Neural cell (in vitro differentiated cells): ENCODE data around the gene COMMD9. TPM values are rescaled to one million over a fixed set of nuclear protein-coding genes. Genes with fewer than 3 reads are reported as not detected.

Experiments used
- H2AFZ ChIP-seq: fragments of 200-600, 300-800 bp; sonication (generic), shearing (Covaris generic); 2 replicates; pipeline ENCODE4 v1.6.0; 2014; ENCODE audit warnings: low read depth, mild to moderate bottlenecking, antibody characterized with exemption, low read length, moderate library complexity
- H3F3A ChIP-seq: fragments of 200-600 bp; shearing (Covaris generic); 2 replicates; pipeline ENCODE4 v1.6.1; 2016; ENCODE audit warnings: mild to moderate bottlenecking, moderate library complexity, mixed read lengths, antibody characterized with exemption, low read length; ENCODE audit not compliant: insufficient read depth, poor library complexity, severe bottlenecking
- H3K27ac ChIP-seq: fragments of 200-600, 300-800 bp; sonication (generic), shearing (Covaris generic); 2 replicates; pipeline ENCODE4 v1.5.1; 2014; ENCODE audit warnings: mild to moderate bottlenecking, low read length, moderate library complexity
- H3K27me3 ChIP-seq: fragments of 300-800, 200-600 bp; sonication (generic), shearing (Covaris generic); 2 replicates; pipeline ENCODE4 v1.6.0; 2014; ENCODE audit warnings: mild to moderate bottlenecking, low read depth, low read length, moderate library complexity; ENCODE audit not compliant: insufficient read depth
- H3K36me3 ChIP-seq: fragments of 300-800, 200-600 bp; sonication (generic), shearing (Covaris generic); 2 replicates; pipeline ENCODE4 v1.5.1; 2014; ENCODE audit warnings: mild to moderate bottlenecking, antibody characterized with exemption, low read length, moderate library complexity; ENCODE audit not compliant: insufficient read depth
- H3K4me2 ChIP-seq: fragments of 300-800, 200-600 bp; sonication (generic), shearing (Covaris generic); 2 replicates; pipeline ENCODE4 v1.6.0; 2014; ENCODE audit warnings: mild to moderate bottlenecking, low read length
- H3K4me3 ChIP-seq: fragments of 300-800, 200-600 bp; sonication (generic), shearing (Covaris generic); 2 replicates; pipeline ENCODE4 v1.5.1; 2014; ENCODE audit warnings: mild to moderate bottlenecking, low read length, moderate library complexity
- H3K79me2 ChIP-seq: fragments of 200-600 bp; shearing (Covaris generic); replicated peaks from 2 replicates; pipeline ENCODE4 v1.6.0; 2014; ENCODE audit warnings: mild to moderate bottlenecking, low read length, moderate library complexity; ENCODE audit not compliant: insufficient read depth
- H3K9ac ChIP-seq: fragments of 300-800, 200-600 bp; sonication (generic), shearing (Covaris generic); 2 replicates; pipeline ENCODE4 v1.6.1; 2016; ENCODE audit warnings: mild to moderate bottlenecking, low read length, mixed read lengths
- H3K9me2 ChIP-seq: fragments of 200-600 bp; shearing (Covaris generic); 2 replicates; pipeline ENCODE4 v1.6.1; 2016; ENCODE audit warnings: mild to moderate bottlenecking, low read length, mixed read lengths; ENCODE audit not compliant: insufficient read depth
- H3K9me3 ChIP-seq: fragments of 200-600, 300-800 bp; sonication (generic), shearing (Covaris generic); 2 replicates; pipeline ENCODE4 v1.6.1; 2016; ENCODE audit warnings: mild to moderate bottlenecking, mixed run types, low read length, moderate library complexity, mixed read lengths
- H4K20me1 ChIP-seq: fragments of 200-600 bp; shearing (Covaris generic); 2 replicates; pipeline ENCODE4 v1.6.1; 2016; ENCODE audit warnings: mild to moderate bottlenecking, mixed run types; ENCODE audit not compliant: insufficient read depth
- CTCF ChIP-seq: fragments of 450-650 bp; IDR thresholded peaks from 2 replicates; pipeline ENCODE4 v1.5.1; 2014; ENCODE audit warnings: antibody characterized with exemption, mild to moderate bottlenecking, moderate library complexity; ENCODE audit not compliant: poor library complexity, severe bottlenecking
- EP300 ChIP-seq: fragments of 450-650 bp; conservative IDR thresholded peaks from 2 replicates; pipeline ENCODE4 v1.6.1; 2014; ENCODE audit warnings: antibody characterized with exemption, mild to moderate bottlenecking, moderate library complexity; ENCODE audit not compliant: poor library complexity, severe bottlenecking
- EZH2 ChIP-seq: fragments of 200-600, 300-800 bp; shearing (Covaris generic), sonication (generic); IDR thresholded peaks from 2 replicates; pipeline ENCODE4 v1.6.1; 2014; ENCODE audit warnings: antibody characterized with exemption, low read length, borderline replicate concordance, mild to moderate bottlenecking; ENCODE audit not compliant: insufficient read depth, poor library complexity, severe bottlenecking
- MXI1 ChIP-seq: fragments of 450-650 bp; conservative IDR thresholded peaks from 2 replicates; pipeline ENCODE4 v1.6.1; 2014; ENCODE audit warnings: antibody characterized with exemption, mild to moderate bottlenecking; ENCODE audit not compliant: poor library complexity, severe bottlenecking
- POLR2AphosphoS5 ChIP-seq: IDR thresholded peaks from 2 replicates; pipeline ENCODE4 v1.6.1; 2012
- RAD21 ChIP-seq: fragments of 450-650 bp; conservative IDR thresholded peaks from 2 replicates; pipeline ENCODE4 v1.6.1; 2014; ENCODE audit warnings: antibody characterized with exemption, mild to moderate bottlenecking, moderate library complexity
- REST ChIP-seq: IDR thresholded peaks from 2 replicates; pipeline ENCODE4 v1.6.1; 2012; ENCODE audit warnings: borderline replicate concordance
- SMC3 ChIP-seq: fragments of 450-650 bp; conservative IDR thresholded peaks from 2 replicates; pipeline ENCODE4 v1.6.1; 2014; ENCODE audit warnings: antibody characterized with exemption, mild to moderate bottlenecking, moderate library complexity; ENCODE audit not compliant: poor library complexity
- TAF1 ChIP-seq: IDR thresholded peaks from 2 replicates; pipeline ENCODE4 v1.6.1; 2012; ENCODE audit warnings: low read depth
- polyA plus RNA-seq: library from polyadenylated mRNA; depleted of rRNA; stranded (reverse); fragments of >200 nt; gene quantifications from 2 replicates; pipeline ENCODE4 v1.2.3, GENCODE V29; 2014

COMMD9 gene
- polyA plus RNA-seq, 1 donor from 2014 or later, result 119 TPM

- H3K4me3 ChIP-seq, result no peak overlapping the region
- H3K4me2 ChIP-seq, result no peak overlapping the region
- peaks cover 14% of the 10 kb centered on the region for H3K36me3 ChIP-seq
- H4K20me1 ChIP-seq, result no peaks in the 10 kb centered on the region
- no peaks in the 10 kb centered on the region for H3K27me3 ChIP-seq
- no peak overlapping the region for H3K9ac ChIP-seq
- H3K9me3 ChIP-seq, result no peaks in the 10 kb centered on the region
- no peaks in the 10 kb centered on the region for H3K9me2 ChIP-seq
- no peaks in the 10 kb centered on the region for H3K79me2 ChIP-seq
- no peaks in the 10 kb centered on the region for H3F3A ChIP-seq
- no peak overlapping the region for H2AFZ ChIP-seq
- TF ChIP-seq MXI1 (no peak), REST (no peak), POLR2AphosphoS5 (no peak), EP300 (no peak), CTCF (no peak), RAD21 (no peak), TAF1 (no peak), SMC3 (no peak), EZH2 (no peak)
- no peak overlapping the region for H3K27ac ChIP-seq
Measured at GRCh38 chr11:36268337-36268985, 20.8 kb downstream of the COMMD9 start.

GRCh38 chr11:36266767-36267166 lies 22.5 kb downstream of the COMMD9 start:
- peak overlapping the region; percentile 5 for H3K9ac ChIP-seq

More at GRCh38 chr11:36266767-36267166, 22.5 kb downstream of the COMMD9 start:
- Histone ChIP-seq H3K4me3 (no peak overlapping the region), H3K27ac (no peak overlapping the region), H3K9me3 (no peaks in the 10 kb centered on the region), H3K27me3 (no peaks in the 10 kb centered on the region), H3F3A (no peaks in the 10 kb centered on the region), H4K20me1 (no peaks in the 10 kb centered on the region), H3K9me2 (no peaks in the 10 kb centered on the region), H3K79me2 (no peaks in the 10 kb centered on the region), H3K4me2 (no peak overlapping the region), H3K36me3 (peaks cover 8% of the 10 kb centered on the region), H2AFZ (no peak overlapping the region)
- TF ChIP-seq REST (no peak), RAD21 (no peak), EP300 (no peak), MXI1 (no peak), SMC3 (no peak), TAF1 (no peak), CTCF (no peak)
